HG02610 (cell line): ENCODE measurements around the gene PRDM8.
"Not testable (repeated sequence)": the region's sequence is repeated elsewhere in the genome, so short reads cannot be mapped to it uniquely, and the experiment has no call there.

Experiments used
- ATAC-seq: cut with Tn5 transposase; IDR thresholded peaks from one replicate; pipeline ENCODE4 v1.9.1; 2021; ENCODE audit warnings: mild to moderate bottlenecking, moderate library complexity; ENCODE audit not compliant: unreplicated experiment

PRDM8 gene

DNA sequence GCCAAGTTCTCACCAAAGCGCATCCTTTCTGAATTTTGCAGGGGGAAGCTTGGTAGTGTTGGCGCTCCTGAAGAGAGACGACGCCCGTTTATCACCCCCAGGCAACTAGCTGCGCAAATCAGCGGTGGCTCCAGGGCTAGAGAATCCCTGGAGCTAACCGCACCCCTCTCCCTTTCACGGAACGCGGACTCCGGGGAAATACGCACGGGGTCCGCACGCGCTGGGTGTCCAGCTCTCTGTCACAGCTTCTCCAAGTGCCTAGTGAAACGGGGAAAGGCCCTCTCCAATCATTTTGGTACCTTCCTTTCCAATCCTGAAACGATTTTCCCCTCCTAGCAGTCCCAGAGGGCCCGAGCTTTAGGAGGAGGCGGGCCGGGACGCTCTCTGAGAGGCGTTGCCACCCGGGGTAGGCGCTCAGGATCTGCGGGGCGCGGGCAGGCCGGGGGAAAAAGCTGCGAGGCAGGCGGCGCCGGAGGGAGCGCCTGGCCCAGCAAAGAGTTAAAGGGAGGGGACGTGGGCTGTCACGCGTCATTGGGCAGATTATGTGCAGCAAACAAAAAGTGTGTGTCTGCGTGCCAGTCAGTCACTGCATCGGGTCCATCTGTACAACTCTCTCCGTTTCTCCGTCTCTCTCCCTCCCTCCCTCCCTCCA is at the start of gene PRDM8:
Gene PRDM8 (plus strand): TSS at position 582 of the 652 bp plus-strand sequence. CDS start 2,578 bp downstream, outside the sequence.
- no peak for ATAC-seq

DNA sequence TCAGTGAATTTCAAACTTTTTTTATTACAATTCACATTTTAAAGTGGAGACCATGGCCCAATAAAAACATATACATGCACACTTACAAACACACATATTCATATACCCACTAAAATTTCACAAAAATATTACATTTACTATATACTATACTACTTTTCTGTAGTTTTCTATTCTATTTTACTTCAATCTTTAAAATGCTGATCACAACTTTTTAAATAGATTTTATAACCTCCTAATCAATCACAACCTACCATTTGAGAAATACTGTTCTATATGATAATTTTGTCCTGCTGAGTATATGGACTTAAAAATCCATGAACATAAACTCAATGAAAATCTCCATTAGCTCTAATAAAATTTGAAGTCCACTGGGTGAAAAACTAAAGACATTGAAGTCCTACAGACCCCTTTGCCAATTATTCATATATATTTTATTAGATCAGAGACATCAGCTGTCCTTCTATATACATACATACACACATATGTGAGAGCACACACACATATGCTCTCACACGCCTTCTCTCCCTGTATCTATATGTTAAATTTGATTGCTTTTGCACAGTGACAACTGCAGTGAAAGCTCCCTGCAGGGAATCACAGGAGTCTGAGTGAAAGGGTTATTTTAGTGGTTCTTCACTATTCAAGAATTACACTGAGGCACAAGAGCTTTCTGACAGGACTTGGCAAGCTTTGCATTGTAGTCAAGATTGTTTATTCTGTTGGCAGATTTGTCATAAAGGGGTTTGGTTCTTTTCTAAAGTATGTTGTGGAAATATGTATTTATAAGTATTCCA is 46.7 kb upstream of the PRDM8 start:
- ATAC-seq, result no peak

DNA sequence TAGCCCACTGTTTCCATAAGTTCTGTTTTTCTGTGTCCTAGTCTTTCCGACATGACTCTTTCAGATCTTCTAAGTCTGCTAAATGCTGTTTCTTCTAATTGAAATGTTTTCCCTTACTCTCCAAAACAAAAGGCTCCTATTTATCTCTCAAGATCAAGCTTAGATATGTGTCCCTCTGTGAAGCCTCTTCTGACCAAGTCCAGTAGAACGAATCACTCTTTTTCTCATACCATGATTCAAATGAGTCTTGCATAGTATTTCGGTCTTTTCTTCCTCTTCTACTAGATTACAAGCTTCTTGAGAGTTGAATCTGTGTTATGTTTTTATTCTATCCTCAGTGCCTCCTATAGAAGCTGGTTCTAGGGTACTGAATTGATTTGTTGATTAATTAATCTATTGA is 45.3 kb upstream of the PRDM8 start:
- no peak for ATAC-seq

DNA sequence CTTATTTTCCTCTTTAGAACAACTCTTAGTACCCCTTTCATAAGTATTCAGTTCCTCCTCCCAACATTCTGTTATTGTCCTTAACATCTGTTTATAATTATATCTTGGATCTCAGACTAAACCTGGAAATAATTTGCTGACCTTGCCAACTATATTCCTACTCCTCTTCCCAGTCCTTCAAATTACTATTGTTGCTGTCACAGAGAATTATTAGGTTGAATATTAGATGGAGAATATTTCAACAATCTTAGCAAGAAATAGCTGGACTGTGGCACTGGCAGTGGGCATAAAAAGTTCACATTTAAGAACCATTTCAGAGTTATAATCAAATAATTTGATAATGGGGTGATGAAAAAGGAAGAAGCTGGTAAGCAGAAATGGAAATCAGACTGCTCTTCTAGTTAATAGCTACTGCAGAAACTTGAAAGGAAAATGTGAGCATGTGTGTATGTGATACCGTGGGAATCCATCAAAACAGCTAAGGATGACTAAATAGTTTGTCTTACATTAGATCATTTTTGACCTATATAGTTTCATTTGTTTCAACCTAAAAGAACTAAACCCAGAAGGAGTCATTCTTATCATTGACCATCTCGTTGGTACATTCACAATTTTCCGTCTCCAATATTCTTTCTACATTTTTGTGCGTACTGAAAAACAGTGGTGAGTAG is 43.3 kb upstream of the PRDM8 start:
- no peak for ATAC-seq

DNA sequence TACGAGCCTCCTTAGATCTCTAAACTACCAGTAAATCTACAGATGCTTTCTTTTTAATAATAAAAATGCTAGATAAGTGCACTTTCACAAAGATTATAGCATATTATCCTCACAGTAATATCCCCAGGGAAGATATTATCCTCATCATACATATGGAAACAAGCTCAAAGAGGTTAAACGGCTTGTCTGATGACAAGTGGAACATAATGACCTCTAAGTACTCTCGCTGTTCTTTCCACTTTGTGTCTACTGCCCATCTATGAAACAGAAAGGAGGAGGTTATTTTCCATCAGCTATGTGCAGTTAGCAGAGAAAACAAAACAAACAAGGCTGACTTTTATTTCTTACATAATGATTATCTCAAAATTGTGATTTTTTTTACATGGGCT is 42.8 kb upstream of the PRDM8 start:
- no peak for ATAC-seq

DNA sequence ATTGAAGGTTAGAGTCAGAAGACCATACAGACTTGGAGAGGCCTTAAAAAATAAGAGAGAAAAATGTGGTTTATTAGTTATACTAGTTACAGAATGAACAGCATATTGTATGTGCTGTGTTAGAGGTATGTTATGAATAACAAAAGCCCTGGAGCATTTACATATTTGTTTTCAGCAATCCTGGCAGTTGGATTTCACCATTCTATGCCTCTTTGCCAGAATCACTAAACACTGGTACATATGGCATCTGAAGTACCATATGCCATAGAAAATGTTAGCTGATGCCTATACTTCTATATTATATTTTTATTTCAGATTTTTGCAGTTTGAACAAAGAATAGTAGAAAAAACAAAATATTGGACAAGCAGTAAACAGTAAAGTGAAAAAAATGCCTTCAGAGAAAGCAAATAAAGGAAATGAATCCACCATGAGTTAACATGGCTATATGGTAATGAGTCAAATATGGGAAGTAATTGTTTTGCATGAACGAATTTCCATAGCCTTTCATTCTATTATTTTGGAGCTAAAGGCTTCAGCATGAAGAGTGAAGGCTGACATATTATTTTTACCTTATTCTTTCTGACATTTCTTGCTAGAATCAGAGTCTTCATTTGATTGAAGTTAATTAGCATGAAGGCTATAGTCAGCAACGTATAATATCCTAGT is 41.9 kb upstream of the PRDM8 start:
- no peak for ATAC-seq

DNA sequence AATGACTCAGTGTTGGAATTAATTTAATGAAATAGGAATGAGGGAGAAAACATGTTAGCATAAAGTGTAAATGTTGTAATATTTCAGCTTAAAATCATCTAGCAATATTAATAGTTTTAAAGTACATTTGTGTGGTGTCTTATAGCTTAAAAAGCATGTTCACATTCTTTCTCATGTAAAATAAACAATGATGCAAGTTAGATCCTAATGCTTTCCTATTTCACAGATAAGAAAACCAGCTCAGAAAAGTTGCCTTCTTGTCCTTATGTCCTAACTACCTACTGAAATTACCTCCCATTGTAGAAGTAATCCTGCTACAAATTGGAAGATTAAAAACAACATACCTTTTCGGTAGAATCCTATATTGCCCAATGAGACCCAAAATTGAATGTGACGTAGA is 40.9 kb upstream of the PRDM8 start:
- no peak for ATAC-seq

DNA sequence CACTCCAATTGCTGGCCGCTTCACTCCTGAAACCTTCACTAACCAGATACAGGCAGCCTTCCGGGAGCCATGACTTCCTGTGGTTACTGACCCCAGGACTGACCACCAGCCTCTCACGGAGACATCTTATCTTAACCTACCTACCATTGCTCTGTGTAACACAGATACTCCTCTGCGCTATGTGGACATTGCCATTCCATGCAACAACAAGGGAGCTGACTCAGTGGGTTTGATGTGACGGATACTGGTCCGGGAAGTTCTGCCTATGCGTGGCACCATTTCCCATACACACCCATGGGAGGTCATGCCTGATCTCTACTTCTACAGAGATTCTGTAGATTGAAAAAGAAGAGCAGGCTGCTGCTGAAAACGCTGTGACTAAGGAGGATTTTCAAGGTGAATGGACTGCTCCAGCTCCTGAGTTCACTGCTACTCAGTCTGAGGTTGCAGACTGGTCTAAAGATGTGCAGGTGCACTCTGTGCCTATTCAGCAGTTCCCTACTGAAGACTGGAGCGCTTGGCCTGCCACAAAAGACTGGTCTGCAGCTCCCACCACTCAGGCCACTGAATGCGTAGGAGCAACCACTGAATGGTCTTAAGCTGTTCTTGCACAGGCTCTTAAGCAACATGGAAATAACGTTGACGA is 35.8 kb upstream of the PRDM8 start:
- no peak for ATAC-seq

DNA sequence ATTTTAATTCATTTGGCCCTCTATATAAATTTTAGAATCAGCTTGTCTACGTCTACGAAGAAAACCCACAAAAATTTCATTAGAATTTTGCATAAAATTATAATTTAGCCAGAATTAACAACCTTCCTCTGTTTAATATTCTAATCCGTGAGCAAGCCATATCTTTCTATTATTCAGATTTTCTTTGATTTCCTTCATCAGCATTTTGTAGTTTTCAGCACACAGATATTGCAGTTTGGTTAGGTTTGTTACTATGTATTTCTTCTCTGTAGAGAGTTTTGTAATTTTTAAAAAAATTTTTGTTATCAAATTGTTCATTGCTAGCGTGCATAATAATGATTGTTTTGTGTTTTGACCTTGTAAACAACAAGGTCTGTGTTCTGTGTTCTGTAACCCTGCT is 34.9 kb upstream of the PRDM8 start:
- no peak for ATAC-seq

DNA sequence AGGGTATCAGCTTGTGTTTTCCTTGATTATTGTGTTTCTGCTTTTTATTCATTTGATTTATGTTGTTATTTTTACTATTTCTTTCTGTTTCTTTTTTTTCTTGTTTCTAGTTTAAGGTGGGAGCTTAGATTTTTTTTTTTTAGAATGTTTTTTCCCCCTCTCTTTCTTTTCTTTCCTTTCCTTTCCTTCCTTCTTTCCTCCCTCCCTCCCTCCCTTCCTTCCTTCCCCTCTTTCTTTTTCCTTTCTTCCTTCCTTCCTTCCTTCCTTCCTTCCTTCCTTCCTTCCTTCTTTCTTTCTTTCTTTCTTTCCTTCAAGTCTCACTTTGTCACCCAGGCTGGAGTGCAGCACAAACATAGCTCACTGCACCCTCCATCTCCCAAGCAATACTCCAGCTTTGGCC is 31.4 kb upstream of the PRDM8 start:
- ATAC-seq, result no peak

DNA sequence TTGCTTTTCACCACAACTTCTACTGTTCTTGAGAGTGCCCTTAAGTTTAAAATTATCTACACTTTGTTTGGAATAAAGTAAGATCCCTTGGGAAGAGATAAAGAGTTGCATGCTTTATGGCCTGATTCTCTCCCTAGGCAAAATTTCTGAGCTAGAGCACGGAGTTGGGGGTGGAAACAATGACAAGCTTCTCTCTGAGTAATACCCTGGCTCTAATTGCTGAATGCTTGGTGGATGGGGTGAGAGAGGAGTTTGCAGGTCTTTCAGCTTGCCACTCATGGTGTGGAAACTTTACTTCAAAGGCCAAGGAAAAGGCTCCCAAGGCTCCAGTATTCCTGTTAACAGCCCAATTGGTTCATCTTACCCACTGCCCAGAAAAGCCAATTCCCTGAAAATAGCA is 26.1 kb upstream of the PRDM8 start:
- ATAC-seq, result no peak

DNA sequence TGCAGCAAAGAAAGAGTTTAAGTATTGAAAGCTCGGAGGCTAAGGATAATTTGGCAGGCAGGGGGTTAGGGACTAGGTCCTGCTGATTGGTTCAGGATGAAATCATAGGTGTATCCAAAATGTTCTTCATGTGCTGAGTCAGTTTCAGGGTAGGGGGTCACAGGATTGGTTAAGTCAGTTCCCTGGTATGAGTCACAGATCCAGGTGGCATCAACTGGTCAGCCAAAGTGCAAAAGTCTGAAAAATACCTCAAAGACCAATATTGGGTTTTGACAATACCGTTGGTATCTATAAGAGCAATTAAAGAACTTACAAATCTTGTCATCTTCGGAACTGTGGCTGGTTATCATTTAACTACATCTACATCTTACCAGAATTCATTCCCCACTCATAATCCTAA is 25.6 kb upstream of the PRDM8 start:
- ATAC-seq, result no peak

DNA sequence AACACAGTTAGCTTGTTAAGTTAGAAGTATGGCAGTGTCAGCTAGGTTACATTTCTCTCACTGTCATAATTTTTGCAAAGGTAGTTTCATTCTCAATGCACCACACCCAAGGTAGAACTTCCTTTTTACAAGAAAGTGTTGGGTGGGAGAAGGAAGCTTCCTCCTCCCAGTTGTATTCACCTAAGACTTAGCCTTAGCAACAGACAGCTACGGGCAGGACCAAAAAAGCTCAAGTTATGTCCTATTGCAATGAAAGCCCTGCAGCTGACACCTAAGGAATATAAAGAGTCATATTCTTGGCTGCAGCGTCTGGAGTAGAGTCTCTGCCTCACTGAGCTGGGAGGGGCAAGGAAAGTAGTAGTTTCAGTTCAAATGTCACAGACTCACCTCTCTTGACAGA is 25.1 kb upstream of the PRDM8 start:
- ATAC-seq, result peak; percentile 57

DNA sequence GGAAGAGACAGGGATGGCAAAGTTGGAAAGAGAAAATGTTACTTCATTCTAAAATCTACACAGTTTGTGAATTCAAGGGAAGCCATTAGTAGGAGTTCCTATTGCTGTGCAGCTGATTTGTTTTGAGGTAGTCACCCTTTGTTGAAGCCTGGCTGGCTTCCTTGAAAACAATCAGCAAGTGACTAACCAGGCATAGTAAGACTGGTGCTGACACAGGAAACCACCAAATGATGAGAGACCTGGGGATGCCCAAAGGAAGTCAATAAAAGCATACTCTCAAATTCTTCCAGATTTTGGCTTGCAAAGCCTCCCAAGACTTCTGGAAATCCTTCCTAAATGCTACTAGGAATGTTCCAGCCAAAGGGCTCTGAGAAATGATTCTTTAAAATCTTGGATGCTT is 23.9 kb upstream of the PRDM8 start:
- ATAC-seq, result peak; percentile 98

DNA sequence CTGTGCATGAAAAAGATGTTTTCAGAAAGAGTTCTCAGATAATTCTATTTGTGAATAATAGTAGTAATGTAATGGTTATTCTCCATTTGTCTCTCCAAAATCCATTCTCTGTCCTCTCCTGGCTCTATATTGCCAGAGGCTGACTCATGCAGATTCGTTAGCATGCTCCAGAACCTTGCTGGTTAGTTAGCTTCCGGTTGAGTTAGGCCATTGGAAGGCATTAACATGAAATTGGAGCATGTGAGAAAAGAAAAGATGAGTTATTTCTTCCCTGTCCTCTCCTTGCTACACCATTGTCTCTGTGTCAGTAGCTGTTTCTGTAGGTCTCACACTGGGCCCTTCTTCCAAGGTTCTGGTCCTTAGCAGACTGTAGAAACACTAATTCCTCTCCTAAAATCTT is 23.5 kb upstream of the PRDM8 start:
- no peak for ATAC-seq

DNA sequence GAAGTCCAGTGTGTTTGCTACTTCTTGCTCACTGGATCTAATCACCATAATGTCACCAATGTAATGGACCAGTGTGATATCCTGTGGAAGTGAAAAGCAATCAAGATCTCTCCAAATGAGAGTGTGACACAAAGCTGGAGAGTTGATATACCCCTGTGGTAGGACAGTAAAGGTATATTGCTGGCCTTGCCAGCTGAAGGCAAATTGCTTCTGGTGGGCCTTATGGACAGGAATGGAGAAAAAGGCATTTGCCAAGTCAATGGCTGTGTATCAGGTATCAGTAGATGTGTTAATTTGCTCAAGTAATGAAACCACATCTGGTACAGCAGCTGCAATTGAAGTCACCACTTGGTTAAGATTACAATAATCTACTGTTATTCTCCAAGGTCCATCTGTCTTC is 19.5 kb upstream of the PRDM8 start:
- ATAC-seq, result not testable (repeated sequence)

DNA sequence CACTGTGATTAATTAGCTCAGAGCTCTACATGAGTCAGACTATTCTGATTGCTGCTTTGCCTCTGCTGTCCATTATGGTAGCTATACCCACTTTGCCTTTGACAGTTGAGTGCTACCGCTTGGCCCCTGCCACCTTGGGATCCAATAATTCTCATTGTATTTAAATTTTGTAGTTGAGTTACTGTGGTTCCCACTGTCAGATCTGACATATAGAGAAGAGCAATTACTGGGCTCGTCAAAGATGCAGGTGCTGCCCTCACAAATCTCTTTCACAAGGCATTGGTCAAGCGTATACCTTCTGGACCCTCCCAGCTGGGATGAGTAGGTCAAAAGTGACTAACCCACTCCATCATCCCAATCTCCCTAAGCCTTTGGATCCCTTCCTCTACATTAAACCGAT is 18.3 kb upstream of the PRDM8 start:
- ATAC-seq, result no peak

DNA sequence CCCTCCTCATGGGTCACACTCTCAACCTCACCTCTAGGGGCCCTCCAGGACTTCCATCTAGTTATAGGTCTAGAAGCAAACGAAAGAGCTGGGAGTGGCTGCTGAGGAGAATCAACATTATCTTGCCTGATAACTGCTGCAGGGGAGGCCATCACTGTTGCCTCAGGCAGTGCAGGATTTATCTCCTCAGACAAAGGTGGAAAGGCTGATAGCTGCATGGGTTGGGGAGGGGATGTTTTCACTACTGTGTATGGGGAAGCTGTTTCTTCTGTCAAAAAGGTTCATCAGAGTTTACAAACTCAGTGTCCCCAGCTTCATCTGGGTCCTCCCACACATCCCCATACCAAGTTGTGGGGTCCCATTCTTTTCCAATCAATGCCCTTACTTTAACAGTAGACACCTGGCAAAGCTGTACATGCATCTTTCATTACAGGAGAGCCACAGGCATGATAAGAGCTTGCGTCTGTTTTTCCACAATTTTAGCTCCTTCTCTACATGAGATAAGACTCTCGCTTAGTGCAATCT is 17.6 kb upstream of the PRDM8 start:
- ATAC-seq, result no peak

DNA sequence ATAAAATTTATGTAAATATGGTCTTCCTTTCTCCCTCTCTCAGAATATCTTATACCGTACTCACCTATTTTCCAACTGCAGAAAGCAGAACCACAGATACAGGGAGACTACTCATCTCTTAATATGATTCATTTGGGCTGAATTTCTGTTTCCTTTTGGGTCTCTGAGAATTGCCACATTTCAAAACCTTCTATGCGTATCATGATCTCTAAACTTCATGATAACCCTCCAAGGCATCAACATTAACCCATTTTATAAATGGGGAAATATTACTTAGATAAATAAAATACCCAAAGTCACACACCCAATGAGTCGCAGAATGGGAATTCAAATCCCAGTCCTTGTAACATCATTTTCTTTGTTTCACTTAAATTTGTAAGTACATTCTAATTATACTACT is 16.6 kb upstream of the PRDM8 start:
- ATAC-seq, result no peak

DNA sequence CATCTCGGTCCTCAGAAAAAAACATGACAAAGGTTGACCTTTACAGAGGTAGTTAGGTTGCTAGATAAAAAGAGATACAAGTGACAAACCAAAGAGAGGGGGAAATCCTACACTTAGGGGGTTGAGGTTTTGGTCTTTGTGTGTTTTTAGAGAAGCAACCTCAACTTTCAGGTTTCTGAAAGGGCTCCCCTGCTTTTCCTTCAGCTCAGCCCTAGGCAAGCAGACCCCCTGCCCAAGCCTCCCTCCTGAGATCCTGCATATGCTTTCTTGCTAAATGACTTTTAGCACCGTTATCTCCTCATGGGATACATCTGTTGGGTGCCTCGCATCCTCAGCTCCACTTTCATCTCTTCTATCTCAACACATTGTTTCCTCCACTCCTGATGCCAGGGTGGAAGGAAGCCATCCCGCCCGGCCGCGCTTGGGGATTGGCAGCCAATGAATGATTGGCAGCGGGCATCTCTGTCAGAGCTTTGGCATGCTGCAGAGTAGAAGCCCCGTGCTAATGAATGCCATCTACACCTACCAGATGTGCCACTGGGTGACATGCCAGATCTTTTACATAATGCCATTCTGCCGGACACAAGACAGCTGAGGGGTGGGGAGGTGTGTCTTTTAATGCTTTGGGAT is 15.0 kb upstream of the PRDM8 start:
- no peak for ATAC-seq
